ENCODE results near the gene SYNPO.

Gene SYNPO

DNA sequence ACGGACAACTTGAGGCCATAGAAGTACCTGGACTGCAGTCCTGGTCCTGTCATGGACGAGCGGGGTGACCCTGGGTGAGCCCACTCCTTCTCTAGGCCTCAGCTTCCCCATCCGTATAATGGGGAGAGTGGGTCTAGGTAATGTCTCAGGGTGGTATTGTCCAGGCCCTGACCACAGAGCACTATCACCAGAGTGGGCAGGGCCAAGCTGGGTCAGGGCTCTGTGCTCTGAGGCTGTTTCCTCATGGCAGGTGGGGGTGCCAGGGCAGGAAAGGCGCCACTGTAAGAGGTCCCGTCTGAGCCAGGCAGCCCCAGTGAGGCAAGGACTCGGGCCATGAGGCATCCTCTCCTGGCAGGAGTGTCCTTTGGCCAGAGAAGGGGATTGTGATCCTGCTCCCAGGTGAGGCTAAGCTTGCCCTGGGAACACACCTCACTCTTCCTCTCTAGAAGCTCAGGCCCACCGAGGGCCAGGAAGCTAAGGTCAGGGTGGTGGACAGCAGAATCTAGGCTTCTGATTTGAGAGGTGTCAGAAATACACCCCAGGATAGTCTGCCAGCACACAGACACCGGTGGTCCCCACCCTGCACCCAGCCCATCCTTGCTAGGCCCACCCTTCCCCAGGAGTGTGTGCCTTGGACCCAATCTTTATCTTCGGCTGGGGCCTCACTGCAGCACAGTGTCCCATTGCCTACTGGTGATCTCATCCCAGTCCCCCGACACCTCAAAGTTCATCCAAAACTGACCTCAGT, 19.1 kb downstream of the SYNPO start:
- DNase-seq = no peak

DNA sequence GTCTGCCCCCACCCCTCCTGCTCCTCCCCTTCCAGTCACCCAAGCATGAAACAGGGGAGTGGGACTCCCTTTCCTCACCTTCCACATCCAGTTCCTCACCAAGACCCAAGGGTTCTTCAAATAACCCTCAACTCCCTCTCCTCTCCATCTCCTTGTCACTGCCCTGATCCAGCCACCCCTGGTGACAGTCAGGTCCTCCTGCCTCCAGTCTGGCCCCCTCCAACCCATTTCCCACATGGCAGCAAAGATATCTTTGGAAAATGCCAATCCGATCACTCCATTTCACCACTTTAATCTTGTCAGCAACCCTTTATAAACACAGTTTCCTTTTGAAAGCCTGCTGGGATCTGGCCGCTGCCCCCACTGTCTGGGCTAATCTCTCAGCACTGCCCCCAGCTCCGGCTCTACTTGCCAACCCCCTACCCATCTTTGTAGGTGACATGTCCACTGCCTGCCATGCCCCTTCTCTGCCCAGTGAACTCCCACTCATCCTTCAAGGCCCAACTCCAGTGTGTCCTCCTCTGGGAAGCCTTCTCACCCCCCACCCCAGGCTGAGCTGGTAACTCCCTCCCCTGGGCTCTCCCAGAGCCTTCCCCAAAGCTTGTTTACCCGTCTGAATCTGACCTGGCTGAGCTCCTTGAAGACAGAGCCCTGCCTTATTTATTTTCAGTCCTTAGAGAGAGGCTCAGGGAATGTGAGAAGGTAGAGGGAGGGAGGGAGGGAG, 19.8 kb downstream of the SYNPO start:
- DNase-seq = no peak

DNA sequence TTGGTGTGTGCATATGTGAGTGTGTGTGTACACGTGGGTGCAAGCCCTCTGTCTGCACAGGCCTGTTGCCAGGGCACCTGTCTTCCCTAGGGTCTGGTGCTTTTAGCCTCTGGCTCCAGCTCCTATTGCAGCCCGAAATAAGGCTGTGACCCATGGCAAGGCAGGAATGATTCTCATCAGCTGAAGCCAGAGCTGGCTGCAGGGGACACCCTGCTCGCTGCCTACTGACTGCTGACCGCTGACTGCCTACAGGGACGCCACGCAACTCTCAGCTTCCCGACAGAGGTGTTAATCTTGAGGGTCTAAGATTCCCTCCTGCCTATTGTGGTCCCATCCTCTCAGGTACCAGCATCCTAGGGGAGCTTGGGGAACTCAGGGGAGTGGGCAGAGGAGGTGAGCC, 20.6 kb downstream of the SYNPO start, which contains the start of gene MYOZ3:
Gene MYOZ3 (plus strand): TSS at position 166 of the 400 bp plus-strand sequence. CDS start 1,691 bp downstream, outside the sequence.
- no peak for DNase-seq

DNA sequence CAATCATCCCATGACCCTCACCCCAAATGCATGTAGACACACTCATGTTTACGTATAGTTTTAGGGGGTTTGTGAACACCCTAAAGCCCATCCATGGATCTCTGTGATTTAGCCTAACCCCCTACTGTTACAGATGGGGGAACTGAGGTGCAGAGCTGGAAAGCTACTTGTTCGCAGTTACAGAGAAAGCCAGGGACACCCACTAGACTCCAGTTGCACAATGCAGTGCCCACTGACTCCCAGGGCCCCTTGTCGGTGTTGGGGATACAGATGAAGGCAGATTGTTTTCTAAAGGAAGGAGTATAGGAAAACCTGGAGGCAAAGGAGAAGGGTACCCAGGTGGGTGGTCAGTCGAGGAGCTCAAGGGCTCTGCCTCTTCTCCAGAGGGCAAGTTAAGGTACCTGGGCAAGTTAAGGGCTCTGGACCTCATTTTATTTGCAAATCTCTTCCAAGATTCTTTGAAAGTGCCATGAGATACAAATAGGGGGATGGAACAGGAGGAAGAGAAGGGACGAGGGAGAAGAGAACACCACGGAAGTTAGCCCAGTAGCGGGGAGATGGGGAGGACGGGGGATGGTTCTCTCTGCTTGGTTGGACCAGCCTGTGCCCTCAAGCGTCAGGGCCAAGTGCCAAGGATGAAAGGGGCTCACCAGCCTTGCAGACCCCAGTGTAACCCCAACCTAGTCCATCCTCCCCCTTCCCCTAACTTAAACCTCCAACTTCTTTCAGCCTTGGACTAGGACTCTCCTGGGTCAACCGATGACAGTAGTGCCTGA, 21.5 kb downstream of the SYNPO start:
- DNase-seq = no peak

DNA sequence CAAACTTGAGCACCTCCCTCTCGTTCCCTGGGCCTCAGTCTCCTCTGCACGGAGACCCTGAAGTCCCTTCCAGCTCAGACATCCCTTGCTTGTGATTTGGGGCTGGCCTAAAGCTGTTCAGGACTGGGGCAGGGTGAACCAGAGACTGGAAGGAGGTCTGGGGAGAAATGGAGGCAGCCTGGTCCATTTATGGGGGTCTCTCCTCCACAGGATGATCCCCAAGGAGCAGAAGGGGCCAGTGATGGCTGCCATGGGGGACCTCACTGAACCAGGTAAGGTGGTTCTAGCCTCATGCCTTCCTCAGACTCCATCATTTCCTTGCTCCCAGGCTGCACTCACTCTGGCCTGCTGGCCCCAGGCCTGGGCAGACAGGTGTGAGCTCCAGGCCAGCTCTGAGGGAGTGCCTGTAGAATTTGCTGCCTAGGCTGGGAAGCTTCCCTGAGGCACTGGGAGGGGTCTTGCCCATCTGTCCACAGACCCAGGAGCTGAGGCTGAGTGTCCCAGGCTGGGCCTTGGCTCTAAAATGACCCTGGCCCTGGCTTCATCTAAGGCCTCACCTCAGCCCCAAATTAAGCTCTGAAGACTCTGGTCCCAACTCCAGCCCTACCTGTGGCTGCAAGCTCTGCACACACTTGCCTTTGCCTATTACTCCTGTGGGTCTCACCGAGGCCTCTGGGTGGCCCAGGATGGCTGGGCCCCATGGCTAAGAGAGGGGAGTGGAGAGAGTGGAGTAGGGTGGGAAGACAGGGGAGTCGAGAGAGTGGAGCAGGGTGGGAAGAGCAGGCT, 22.5 kb downstream of the SYNPO start:
- DNase-seq = no peak

DNA sequence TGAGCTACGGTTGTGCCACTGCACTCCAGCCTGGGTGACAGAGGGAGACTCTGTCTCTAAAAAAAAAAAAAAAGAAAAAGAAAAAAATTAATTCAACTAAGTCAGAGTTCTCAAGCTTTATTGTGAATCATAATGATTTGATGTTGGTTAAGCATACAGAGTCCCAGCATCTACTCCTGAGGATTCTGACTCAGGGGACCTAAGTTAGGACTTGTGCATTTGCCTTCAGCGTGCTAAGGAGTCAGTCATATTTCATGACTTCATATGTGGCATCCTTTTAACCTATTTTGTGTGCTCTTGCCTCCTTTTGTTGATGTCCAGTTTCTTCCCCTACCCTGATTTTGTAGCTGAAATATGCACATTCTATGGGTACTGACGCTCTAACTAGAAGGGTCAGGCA, 23.5 kb downstream of the SYNPO start:
- no peak for DNase-seq

DNA sequence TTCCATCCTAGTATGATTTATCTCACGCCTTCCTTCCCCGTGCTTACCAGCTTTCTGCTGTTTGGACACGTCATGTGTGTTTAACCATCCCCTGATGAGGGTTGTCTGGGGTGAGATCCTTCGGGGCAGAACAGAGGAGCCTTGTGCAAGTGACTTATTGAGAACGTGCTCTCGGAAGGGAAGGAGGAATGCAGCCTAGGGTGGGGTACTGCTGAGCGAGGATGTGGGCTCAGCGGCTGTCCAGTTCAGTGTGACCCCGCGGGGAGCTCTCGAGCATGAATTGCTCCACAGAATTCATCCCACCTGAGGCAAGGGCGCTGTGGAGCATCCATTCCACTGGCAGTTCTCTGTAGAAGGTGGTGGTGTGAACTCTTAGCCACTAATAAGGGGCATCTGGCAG, 24.6 kb downstream of the SYNPO start:
- DNase-seq = no peak

DNA sequence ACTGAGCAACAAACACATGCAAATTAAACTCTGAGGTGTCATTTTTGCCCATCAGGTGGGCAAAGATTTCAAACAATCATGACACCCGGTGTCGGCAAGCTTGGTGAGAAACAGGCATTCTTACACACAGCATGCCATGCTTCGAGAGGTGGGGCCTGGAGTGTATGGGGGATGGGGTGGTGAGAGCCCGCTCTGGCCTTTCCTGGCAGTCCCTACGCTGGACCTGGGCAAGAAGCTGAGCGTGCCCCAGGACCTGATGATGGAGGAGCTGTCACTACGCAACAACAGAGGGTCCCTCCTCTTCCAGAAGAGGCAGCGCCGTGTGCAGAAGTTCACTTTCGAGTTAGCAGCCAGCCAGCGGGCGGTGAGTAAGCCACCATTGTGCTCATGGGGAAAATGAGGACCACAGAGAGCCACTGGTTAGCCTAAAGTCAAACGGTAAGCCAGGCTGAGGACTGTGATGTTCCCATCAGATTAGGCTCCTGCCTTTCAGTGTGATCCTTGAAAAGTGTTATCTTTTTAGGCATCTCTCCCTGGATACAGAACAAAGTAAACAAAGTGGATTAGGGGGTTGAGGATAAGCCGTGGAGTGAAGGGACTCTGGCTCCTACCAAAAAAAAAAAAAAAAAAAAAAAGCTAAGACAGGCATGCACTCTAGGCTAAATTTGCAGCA, 30.0 kb downstream of the SYNPO start:
- DNase-seq = no peak

DNA sequence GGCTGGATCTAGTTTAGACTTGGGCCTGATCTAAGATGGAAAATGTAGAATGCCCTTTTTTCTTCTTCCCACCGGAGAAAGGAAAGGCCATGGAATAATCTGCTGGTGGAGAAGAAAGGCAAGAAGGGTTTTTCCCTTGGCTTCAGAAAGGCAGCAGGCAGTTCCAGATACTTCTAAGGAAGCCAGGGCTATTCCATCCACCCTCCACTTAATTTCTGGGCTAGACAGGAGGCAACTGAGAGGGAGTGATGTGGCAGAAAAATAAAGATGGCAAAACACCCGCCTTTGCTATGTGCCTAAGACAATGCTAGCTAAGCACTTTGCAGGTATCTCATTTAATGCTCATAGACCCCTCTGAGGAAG, 30.5 kb downstream of the SYNPO start:
- no peak for DNase-seq

DNA sequence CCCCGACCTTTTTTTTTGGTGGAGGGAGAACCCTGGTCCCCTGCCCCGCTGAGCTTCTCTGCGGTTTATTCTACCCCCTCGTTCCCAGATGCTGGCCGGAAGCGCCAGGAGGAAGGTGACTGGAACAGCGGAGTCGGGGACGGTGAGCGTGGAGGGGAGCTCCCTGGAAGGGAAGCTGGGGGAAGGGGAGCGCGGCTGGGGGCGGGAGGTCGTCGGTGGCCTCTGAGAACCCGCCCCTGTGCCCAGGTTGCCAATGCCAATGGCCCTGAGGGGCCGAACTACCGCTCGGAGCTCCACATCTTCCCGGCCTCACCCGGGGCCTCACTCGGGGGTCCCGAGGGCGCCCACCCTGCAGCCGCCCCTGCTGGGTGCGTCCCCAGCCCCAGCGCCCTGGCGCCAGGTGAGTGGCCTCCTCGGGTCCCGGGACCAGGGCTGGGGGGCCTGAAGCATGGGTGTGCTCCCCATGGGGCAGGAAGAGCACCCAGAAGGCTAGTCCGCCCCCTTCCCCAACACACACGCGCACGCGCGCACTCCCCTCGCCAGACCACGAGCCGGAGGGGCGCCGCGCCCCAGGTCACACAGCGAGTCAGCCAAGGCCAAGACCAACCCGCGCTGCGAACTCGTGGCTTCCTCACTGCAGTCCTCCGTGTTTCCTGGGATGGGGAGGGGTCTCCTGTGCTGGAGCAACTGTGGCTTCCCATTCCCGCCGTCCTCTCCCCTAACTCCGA, 31.2 kb downstream of the SYNPO start:
- DNase-seq = peak in 1 of 2 donors; percentile 7

DNA sequence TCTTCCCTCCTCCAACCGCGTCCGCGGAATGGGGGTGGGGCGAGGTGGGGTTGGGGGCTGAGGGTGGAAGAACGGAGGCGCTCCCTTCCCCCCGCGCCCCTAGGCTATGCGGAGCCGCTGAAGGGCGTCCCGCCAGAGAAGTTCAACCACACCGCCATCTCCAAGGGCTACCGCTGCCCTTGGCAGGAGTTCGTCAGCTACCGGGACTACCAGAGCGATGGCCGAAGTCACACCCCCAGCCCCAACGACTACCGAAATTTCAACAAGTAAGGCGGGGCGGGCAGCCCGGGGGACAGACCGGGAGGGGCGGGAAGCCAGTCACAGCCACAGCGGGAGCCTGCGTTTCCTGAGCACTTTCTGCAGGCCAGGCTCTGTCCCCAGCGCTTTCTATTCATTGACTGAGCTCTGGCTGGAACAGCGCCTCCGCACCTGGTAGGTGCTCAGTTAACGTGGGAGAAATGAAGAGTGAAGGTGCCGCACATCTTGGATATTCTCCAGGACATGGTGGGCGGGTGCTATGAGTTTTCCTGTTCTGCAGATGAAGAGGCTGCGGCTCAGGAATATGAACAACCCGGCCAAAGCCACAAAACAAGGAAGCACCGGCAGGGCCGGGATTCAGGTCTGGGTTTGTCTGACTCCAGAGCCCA, 31.9 kb downstream of the SYNPO start:
- peak in 1 of 2 donors; percentile 17 for DNase-seq

DNA sequence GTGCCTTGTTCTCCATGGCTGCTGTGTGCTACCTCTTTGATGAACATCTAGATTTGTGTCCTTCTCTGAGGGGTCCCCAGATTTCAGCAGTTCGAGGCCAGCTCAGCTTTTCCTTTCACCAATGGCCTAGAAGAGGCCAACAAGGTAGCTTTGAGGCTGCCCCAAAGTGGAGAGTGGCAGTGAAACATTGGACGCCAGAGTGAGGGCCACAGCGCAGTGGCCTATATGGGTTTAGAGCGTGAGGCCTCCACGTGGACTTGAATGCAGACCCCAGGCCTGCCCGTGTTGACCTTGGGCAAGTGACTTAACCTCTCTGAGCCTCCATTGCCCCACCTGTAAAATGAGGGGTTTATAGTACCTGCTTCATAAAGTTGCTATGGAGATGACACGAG, 32.4 kb downstream of the SYNPO start:
- no peak for DNase-seq

DNA sequence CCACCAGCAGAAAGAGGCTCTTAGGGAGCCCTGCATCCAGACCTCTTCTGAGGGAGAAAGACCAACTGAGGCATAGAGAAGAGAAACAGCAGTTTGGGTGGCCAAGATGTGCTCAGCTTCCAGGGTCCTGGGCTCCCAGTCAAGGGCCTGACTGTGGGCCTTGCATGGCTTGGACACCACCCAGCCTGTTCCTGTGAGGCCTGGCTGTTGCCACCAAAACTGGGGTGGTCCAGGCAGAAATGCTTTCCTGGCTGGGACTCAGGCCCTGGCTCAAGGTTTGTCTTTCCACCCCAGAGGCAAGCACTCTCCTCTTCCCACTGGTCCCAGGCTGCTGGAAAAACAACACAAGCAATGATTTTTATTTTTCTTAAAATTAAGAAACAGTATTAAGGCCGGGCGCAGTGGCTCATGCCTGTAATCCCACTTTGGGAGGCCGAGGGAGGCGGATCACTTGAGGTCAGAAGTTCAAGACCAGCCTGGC, 33.9 kb downstream of the SYNPO start:
- no peak for DNase-seq

DNA sequence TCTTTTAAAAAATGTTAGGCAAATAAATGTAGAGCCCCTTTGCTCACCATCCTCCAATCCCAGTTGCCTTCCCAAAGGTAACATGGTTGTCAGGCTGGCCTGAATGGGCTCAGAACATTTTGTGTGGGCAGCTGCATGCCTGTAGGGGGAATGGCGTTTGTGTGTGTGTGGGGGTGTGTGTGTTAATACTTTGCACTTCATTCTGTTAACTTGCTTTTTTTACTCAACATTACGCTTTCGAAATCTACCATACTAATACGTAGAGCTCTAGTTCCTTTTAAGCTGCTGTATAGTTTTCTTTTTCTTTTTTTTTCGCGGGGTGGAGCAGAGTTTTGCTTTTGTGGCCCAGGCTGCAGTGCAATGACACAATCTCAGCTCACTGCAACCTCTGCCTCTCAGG, 34.6 kb downstream of the SYNPO start:
- DNase-seq = no peak

DNA sequence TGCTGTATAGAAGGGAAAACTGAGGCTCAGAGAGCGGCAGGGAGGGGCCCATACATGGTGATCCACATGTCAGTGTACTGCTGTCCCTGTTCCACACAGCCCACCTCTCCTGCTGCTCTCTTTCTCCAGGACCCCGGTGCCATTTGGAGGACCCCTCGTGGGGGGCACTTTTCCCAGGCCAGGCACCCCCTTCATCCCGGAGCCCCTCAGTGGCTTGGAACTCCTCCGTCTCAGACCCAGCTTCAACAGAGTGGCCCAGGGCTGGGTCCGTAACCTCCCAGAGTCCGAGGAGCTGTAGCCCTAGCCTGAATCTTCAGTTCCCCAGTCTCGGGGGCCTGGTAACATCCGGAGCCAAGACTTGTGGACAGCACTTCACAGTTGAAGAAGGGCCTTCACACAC, 36.1 kb downstream of the SYNPO start:
- DNase-seq = no peak

DNA sequence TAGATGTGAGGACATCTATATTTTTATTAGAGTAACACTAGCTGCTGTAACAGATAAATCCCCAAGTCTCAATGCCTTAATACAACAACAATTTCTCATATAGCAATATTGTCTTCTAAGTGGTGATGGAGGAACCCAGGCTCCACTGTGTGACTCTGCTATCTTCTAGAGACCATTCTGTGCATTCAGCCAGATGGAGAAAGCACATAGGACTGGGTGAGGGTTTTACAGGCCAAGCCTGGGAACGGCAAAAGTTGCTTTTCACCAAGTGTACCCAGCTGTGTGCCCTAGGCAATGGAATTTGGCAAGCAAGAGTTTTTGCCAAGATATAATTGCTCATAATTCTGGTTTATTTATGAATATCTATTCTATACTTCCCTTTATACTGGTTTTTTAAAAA, 48.7 kb downstream of the SYNPO start:
- no peak for DNase-seq

DNA sequence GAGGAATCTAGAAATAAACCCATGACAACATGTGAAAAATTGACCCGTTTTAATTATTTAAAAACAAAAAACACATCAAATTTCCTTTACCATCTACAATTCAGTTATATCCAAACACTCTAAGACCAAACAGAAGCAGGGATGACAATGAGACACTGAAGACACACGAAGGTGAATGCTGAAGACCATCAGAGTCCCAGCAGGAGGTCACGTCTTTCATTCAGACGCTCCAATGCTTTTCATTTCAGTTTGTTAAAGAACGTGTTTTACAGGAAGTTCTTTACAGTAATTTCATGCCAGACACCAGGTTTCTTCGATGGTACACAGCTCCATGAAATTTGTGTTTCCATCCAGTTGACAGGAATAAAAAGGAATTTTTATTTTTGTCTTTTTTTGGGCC, 50.3 kb downstream of the SYNPO start:
- no peak for DNase-seq

DNA sequence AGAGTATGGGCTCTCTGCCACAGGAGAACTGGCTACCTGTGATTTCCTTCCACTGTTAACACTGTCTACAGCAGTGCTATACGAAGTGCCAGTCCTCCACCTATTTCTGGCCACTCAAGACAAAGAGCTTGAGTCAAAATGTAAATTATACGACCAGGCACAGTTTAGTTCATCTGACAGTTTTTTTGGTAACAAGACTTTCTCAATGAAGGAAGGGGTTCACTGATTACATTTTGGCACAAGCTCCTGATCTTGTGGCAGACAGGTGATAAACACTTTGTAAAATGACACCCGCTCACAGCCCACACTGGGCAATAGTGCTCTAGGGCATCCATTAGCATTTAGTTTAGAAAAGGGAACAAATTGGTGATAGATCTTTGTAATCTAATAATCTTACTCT, 51.8 kb downstream of the SYNPO start:
- no peak for DNase-seq

DNA sequence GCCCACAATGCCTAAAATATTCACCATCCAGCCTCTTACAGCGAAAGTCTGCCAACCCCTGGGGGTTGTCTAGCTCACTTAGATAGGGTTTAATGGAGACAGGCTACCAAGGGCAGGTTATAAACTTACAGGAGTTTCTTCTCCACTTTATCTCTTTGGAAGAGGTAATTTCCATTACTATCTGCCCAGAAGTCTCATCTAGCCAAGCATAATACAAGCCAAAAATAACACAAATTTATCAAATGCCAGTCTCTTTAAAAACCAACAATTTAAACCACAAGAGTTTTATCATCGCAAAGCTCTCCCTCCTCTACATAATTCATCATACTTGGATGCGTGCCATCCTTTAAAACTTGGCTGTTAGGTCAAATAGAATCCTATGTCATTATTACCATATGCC, 54.2 kb downstream of the SYNPO start:
- no peak for DNase-seq

DNA sequence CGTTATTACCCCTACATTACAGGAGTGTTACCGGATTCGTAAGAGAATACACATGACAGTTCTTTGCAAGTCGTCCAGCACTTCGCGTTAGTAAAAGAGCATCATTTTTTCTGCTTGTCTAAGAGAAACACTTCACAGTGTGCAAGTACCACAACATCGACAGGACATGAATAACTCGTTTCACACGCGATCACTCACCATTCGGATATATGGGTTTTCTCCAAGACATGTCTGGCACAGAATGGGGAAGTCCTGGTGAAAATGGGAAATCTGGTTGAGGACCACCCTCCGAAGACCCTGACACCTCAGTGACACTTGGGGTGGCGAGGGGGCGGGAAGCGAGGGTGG, 59.8 kb downstream of the SYNPO start:
- DNase-seq = no peak

Data from CD4-positive, alpha-beta T cell treated with Interleukin-1 beta for 1 hour (primary cell).